ENCODE results near the gene CORO1C. TPM values are rescaled to one million over a fixed set of nuclear protein-coding genes. Genes with fewer than 3 reads are reported as not detected.
A peak's percentile ranks its signal among the peaks of the same experiment; 100 is the strongest.

CORO1C gene
- polyA plus RNA-seq, 1 of the 3 experiments (the other 2 are of a cell fraction) = 150 TPM

DNA sequence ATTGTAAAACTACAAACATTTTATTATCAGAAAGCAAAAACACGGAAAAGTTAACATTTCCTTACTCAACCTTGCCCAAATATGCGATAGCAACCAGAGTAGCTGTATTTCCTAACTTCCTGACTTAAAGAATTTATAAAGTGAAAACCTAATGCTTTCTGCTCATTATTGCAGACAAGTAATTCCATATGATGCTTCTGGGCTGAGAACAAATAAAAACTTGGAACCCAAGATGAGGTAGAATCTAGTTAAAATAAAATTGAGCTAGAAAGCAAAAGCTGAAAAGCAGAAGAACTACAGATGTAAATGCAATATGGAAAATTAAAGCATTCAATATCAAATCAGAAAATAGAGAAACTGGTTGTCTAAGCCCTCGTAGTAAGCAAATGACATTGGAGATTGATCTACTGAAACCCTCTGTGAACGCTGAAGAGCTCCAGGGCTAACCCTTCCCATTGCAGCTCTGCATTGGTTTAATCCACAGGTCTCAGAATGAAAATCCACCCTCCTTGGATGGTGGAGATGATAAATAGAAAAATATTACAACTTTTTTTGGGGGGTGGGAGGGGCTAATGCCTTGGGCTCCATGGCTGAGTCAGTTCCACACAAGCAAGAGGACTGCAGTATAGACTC is 40.7 kb downstream of the CORO1C start:
- H3K27me3 ChIP-seq (ENCODE audit: insufficient read depth) = no peaks in the 10 kb centered on the region
- H2AFZ ChIP-seq (ENCODE audit: low read depth) = no peak overlapping the region
- H3K4me1 ChIP-seq (ENCODE audit: control insufficient read depth in 1 of 2, insufficient read depth in 2 of 2, low read depth in 1 of 2, low read length in 1 of 2) = peaks cover 46 to 67% of the 10 kb centered on the region in 2 experiments
- H3K36me3 ChIP-seq (replicated peaks in 1 of 2; ENCODE audit: control insufficient read depth in 1 of 2, insufficient read depth in 2 of 2, low read length in 1 of 2) = peaks cover 19 to 24% of the 10 kb centered on the region in 2 experiments
- peaks cover 93% of the 10 kb centered on the region for H3K79me2 ChIP-seq (ENCODE audit: insufficient read depth)
- POLR2A ChIA-PET = interaction anchor here (1.2 kb wide), 1 partner anchor 26 kb away, joined by 3 read pairs; no protein-coding TSS in a partner anchor
- H3K9me3 ChIP-seq = no peaks in the 10 kb centered on the region
- peak overlapping the region; percentile 71 for H3K4me2 ChIP-seq
- peaks cover 62% of the 10 kb centered on the region for H3F3A ChIP-seq (replicated peaks; ENCODE audit: insufficient read depth)
- peak overlapping the region; percentile 28 to 53 for H3K4me3 ChIP-seq (ENCODE audit: low read depth in 2 of 2, low read length in 1 of 2)
- H4K20me1 ChIP-seq (ENCODE audit: insufficient read depth) = peaks cover 20% of the 10 kb centered on the region
- DNase-seq = no peak
- CTCF ChIA-PET = interaction anchor here (1.0 to 7.9 kb wide), 10 partner anchors 10 to 128 kb away, joined by 3 to 52 read pairs (median 8); no protein-coding TSS in a partner anchor
- no peaks in the 10 kb centered on the region for H3K9me2 ChIP-seq
- peak overlapping the region; percentile 97 to 99 for H3K27ac ChIP-seq (ENCODE audit: low read depth in 2 of 2, low read length in 1 of 2)
- H3K9ac ChIP-seq = peak overlapping the region; percentile 64; the same call in 1 of the 2 replicates
- WGBS (ENCODE audit: low lambda C conversion rate) = 68% methylated on average over 4 of the region's 4 CpGs
- TF ChIP-seq TCF12 (IDR thresholded peaks at IDR 0.05) = no peak
- TF ChIP-seq RXRA (IDR thresholded peaks at IDR 0.05; ENCODE audit: borderline replicate concordance, low read depth) = no peak
- TF ChIP-seq POLR2AphosphoS5 (IDR thresholded peaks at IDR 0.05; ENCODE audit: low read depth, low read length) = no peak
- no peak for TF ChIP-seq NFIC (IDR thresholded peaks at IDR 0.05; ENCODE audit: borderline replicate concordance)

DNA sequence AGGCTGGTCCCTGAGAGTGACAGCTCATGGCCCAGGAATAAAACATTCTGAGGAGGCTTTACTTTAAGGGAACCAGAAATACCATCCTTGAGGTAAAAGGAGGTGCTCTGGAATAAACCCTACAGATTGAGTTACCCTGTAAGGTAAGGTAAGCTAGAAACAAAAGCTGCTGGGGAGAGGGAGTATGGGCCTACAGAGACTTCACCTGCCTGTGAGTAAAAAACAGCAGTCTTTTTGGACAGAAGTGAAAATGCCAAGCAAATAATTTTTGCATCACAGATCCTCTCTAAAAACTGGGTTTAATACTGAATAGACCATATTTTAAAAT is 41.2 kb downstream of the CORO1C start:
- Histone ChIP-seq H3K9me2 (no peaks in the 10 kb centered on the region), H3K27me3 (ENCODE audit: insufficient read depth) (no peaks in the 10 kb centered on the region), H2AFZ (ENCODE audit: low read depth) (no peak overlapping the region), H3K79me2 (ENCODE audit: insufficient read depth) (peaks cover 93% of the 10 kb centered on the region), H3K4me1 (ENCODE audit: control insufficient read depth in 1 of 2, insufficient read depth in 2 of 2, low read depth in 1 of 2, low read length in 1 of 2) (peaks cover 50 to 69% of the 10 kb centered on the region in 2 experiments), H3K4me2 (peak overlapping the region; percentile 71), H3K4me3 (ENCODE audit: low read depth in 2 of 2, low read length in 1 of 2) (peak overlapping the region in 1 of 2 experiments; percentile 53; a peak in 2 of 4 replicates), H4K20me1 (ENCODE audit: insufficient read depth) (peaks cover 20% of the 10 kb centered on the region), H3K9ac (peak overlapping the region; percentile 64; the same call in 1 of the 2 replicates), H3K27ac (ENCODE audit: low read depth in 2 of 2, low read length in 1 of 2) (peak overlapping the region; percentile 97 to 99), H3K36me3 (replicated peaks in 1 of 2; ENCODE audit: control insufficient read depth in 1 of 2, insufficient read depth in 2 of 2, low read length in 1 of 2) (peaks cover 14 to 19% of the 10 kb centered on the region in 2 experiments), H3F3A (replicated peaks; ENCODE audit: insufficient read depth) (peaks cover 62% of the 10 kb centered on the region), H3K9me3 (no peaks in the 10 kb centered on the region)
- ChIA-PET CTCF (interaction anchor here (1.1 to 7.9 kb wide), 7 partner anchors 9 to 114 kb away, joined by 3 to 52 read pairs (median 12); no protein-coding TSS in a partner anchor), POLR2A (no interaction called here)
- TF ChIP-seq TEAD4 (IDR thresholded peaks at IDR 0.05; ENCODE audit: borderline replicate concordance, insufficient read depth) (no peak), MXI1 (IDR thresholded peaks at IDR 0.05; ENCODE audit: low read depth, low read length) (no peak)
- TF ChIP-seq, protein P1, sequence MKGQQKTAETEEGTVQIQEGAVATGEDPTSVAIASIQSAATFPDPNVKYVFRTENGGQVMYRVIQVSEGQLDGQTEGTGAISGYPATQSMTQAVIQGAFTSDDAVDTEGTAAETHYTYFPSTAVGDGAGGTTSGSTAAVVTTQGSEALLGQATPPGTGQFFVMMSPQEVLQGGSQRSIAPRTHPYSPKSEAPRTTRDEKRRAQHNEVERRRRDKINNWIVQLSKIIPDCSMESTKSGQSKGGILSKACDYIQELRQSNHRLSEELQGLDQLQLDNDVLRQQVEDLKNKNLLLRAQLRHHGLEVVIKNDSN (IDR thresholded peaks at IDR 0.05; ENCODE audit: borderline replicate concordance, low read depth) = no peak
- TF ChIP-seq, protein P2, sequence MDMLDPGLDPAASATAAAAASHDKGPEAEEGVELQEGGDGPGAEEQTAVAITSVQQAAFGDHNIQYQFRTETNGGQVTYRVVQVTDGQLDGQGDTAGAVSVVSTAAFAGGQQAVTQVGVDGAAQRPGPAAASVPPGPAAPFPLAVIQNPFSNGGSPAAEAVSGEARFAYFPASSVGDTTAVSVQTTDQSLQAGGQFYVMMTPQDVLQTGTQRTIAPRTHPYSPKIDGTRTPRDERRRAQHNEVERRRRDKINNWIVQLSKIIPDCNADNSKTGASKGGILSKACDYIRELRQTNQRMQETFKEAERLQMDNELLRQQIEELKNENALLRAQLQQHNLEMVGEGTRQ (IDR thresholded peaks at IDR 0.05; ENCODE audit: borderline replicate concordance, low read depth, low read length) = no peak
- TF ChIP-seq, protein P3, sequence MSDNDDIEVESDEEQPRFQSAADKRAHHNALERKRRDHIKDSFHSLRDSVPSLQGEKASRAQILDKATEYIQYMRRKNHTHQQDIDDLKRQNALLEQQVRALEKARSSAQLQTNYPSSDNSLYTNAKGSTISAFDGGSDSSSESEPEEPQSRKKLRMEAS (IDR thresholded peaks at IDR 0.05; ENCODE audit: low read depth) = no peak
- TF ChIP-seq, protein P4, sequence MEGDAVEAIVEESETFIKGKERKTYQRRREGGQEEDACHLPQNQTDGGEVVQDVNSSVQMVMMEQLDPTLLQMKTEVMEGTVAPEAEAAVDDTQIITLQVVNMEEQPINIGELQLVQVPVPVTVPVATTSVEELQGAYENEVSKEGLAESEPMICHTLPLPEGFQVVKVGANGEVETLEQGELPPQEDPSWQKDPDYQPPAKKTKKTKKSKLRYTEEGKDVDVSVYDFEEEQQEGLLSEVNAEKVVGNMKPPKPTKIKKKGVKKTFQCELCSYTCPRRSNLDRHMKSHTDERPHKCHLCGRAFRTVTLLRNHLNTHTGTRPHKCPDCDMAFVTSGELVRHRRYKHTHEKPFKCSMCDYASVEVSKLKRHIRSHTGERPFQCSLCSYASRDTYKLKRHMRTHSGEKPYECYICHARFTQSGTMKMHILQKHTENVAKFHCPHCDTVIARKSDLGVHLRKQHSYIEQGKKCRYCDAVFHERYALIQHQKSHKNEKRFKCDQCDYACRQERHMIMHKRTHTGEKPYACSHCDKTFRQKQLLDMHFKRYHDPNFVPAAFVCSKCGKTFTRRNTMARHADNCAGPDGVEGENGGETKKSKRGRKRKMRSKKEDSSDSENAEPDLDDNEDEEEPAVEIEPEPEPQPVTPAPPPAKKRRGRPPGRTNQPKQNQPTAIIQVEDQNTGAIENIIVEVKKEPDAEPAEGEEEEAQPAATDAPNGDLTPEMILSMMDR (IDR thresholded peaks at IDR 0.05) = no peak
- DNase-seq = no peak
